HG02763 (cell line): ENCODE results near the gene MAGED4B.
"Not testable (repeated sequence)": the region's sequence is repeated elsewhere in the genome, so short reads cannot be mapped to it uniquely, and the experiment has no call there.

Experiments
- ATAC-seq: cut with Tn5 transposase; IDR thresholded peaks from one replicate; pipeline ENCODE4 v1.9.1; 2021; ENCODE audit warnings: mild to moderate bottlenecking, moderate library complexity; ENCODE audit not compliant: unreplicated experiment

Gene MAGED4B

GRCh38 chrX:52068666-52069640, at the start of gene MAGED4B:
Gene MAGED4B, minus strand, starts transcription at chrX:52069183. Its CDS starts 1,011 bp downstream, at chrX:52068172.
- not testable (repeated sequence) for ATAC-seq

- ATAC-seq = no peak
Observed at GRCh38 chrX:52118262-52118661, 49.3 kb upstream of the MAGED4B start.

- no peak for ATAC-seq
Observed at GRCh38 chrX:52082578-52082977, 13.6 kb upstream of the MAGED4B start.

GRCh38 chrX:52078131-52078530, 9.1 kb upstream of the MAGED4B start:
- ATAC-seq = no peak

- ATAC-seq = not testable (repeated sequence)
Observed at GRCh38 chrX:52042288-52042687, 26.7 kb downstream of the MAGED4B start.

GRCh38 chrX:52034211-52034610, 34.8 kb downstream of the MAGED4B start:
- no peak for ATAC-seq

GRCh38 chrX:52031371-52031770, 37.6 kb downstream of the MAGED4B start:
- ATAC-seq = no peak

GRCh38 chrX:52015794-52016193, 53.2 kb downstream of the MAGED4B start:
- ATAC-seq = no peak
